ENCODE measurements around the gene ABHD8.

- TF ChIP-seq CTCF (IDR thresholded peaks at IDR 0.05): no peak
- TF ChIP-seq EZH2 (IDR thresholded peaks at IDR 0.05; ENCODE audit: borderline replicate concordance, insufficient read depth, low read depth, low read length, poor library complexity, severe bottlenecking): no peak
Measured at GRCh38 chr19:17320435-17320834, 17.2 kb upstream of the ABHD8 start.
